Prostate gland (tissue), 2 donors: ENCODE results near the gene MPP2. TPM values are rescaled to one million over a fixed set of nuclear protein-coding genes. Genes with fewer than 3 reads are reported as not detected.
A peak's percentile ranks its signal among the peaks of the same experiment; 100 is the strongest.

Experiments used
- DNase-seq: peaks from one replicate; pipeline ENCODE4 v3.0.0-alpha.2; 2019; ENCODE audit warnings: low spot score
- H3K27ac ChIP-seq, 2 donors: fragments of 200-600 bp; sonication (generic); 2 replicates each; pipeline ENCODE4 v1.5.1; 2017 to 2019
- H3K27me3 ChIP-seq: fragments of 200-600 bp; sonication (generic); replicated peaks from 2 replicates; pipeline ENCODE4 v1.5.1; 2019; ENCODE audit not compliant: insufficient read depth
- H3K36me3 ChIP-seq, 2 donors: fragments of 200-600 bp; sonication (generic); 1 replicate in 1 of 2; 2 replicates in 1 of 2; pipeline versions ENCODE4 v1.5.1 to v1.8.1; 2017 to 2019
- H3K4me1 ChIP-seq: fragments of 200-600 bp; sonication (generic); replicated peaks from 2 replicates; pipeline ENCODE4 v1.5.1; 2019
- H3K4me3 ChIP-seq, 2 donors: fragments of 200-600 bp; sonication (generic); 2 replicates each; pipeline ENCODE4 v1.5.1; 2017 to 2019
- H3K9me3 ChIP-seq: fragments of 200-600 bp; sonication (generic); 2 replicates; pipeline ENCODE4 v1.5.1; 2017
- CTCF ChIP-seq, 4 experiments: fragments of 200-600 bp in 2 of 4; fragments of 450-650 bp in 2 of 4; sonication (generic) in 2 of 4; IDR thresholded peaks; 1 replicate in 3 of 4; 2 replicates in 1 of 4; pipeline ENCODE4 v1.5.1; 2016 to 2019; ENCODE audit warnings: antibody characterized with exemption in 4 of 4, mild to moderate bottlenecking in 2 of 4, moderate library complexity in 2 of 4
- POLR2A ChIP-seq: fragments of 450-650 bp; IDR thresholded peaks from one replicate; pipeline ENCODE4 v1.6.1; 2016; ENCODE audit warnings: antibody characterized with exemption, mild to moderate bottlenecking
- POLR2AphosphoS5 ChIP-seq: sonication (generic); formaldehyde crosslinking; IDR thresholded peaks from one replicate; pipeline ENCODE4 v1.6.1; 2017; ENCODE audit warnings: antibody characterized with exemption
- WGBS: methylation state at CpG from one replicate; pipeline ENCODE4 v1.1.5; 2018; 5-methylcytosine and 5-hydroxymethylcytosine counted together
- intact Hi-C: fragments of 100-400 bp; cut with DNase I; formaldehyde crosslinking; loops from one replicate; pipeline ENCODE4 v1.14.2; 2022
- total RNA-seq, 2 donors: library from RNA; depleted of rRNA; stranded (reverse); fragments of >200 nt; gene quantifications; one replicate each; pipeline ENCODE4 v1.1.0, GENCODE V29; 2016

MPP2 gene
- total RNA-seq, 2 donors from 2014 or later, result 14.9 to 17.7 TPM

- H3K4me3 ChIP-seq, result no peak overlapping the region
- intact Hi-C loops, result no loop called here
- TF ChIP-seq CTCF (IDR thresholded peaks at IDR 0.05) (no peak), POLR2A (no peak), POLR2AphosphoS5 (no peak)
- H3K9me3 ChIP-seq, result no peaks in the 10 kb centered on the region
- H3K4me1 ChIP-seq, result no peaks in the 10 kb centered on the region
- no peaks in the 10 kb centered on the region for H3K27me3 ChIP-seq
- H3K27ac ChIP-seq, result no peak overlapping the region
- WGBS, result 88% methylated on average over 8 of the region's 8 CpGs
- no peak for DNase-seq
- H3K36me3 ChIP-seq, result no peaks in the 10 kb centered on the region
Observed at GRCh38 chr17:43852571-43852970, 54.8 kb downstream of the MPP2 start.

- Histone ChIP-seq H3K36me3 (no peaks in the 10 kb centered on the region), H3K9me3 (no peaks in the 10 kb centered on the region), H3K4me3 (no peak overlapping the region), H3K27ac (no peak overlapping the region), H3K27me3 (no peaks in the 10 kb centered on the region), H3K4me1 (no peaks in the 10 kb centered on the region)
- DNase-seq, result no peak
- TF ChIP-seq CTCF (IDR thresholded peaks at IDR 0.05) (no peak), POLR2AphosphoS5 (no peak), POLR2A (no peak)
- 91% methylated on average over 8 of the region's 8 CpGs for WGBS
- intact Hi-C loops, result loop anchor here (5.0 kb wide), 3 partner anchors 72 to 152 kb away; partner anchors contain the start of gene DUSP3
Observed at GRCh38 chr17:43849116-43849515, 58.2 kb downstream of the MPP2 start.

GRCh38 chr17:43848601-43849000 is 58.7 kb downstream of the MPP2 start:
- intact Hi-C loops, result loop anchor here (5.0 kb wide), 3 partner anchors 71 to 151 kb away; partner anchors contain the start of gene DUSP3
- H3K4me1 ChIP-seq, result no peaks in the 10 kb centered on the region
- no peaks in the 10 kb centered on the region for H3K9me3 ChIP-seq
- H3K27me3 ChIP-seq, result no peaks in the 10 kb centered on the region
- no peak overlapping the region for H3K4me3 ChIP-seq
- H3K27ac ChIP-seq, result no peak overlapping the region
- DNase-seq, result no peak
- no peak for TF ChIP-seq POLR2AphosphoS5
- TF ChIP-seq CTCF (IDR thresholded peaks at IDR 0.05), result no peak
- no peak for TF ChIP-seq POLR2A
- H3K36me3 ChIP-seq, result no peaks in the 10 kb centered on the region
- 91% methylated on average over 10 of the region's 10 CpGs for WGBS

- Histone ChIP-seq H3K27ac (no peak within 1 kb of the TSS), H3K36me3 (no peaks in the 10 kb centered on the region), H3K27me3 (no peaks in the 10 kb centered on the region), H3K4me3 (no peak within 1 kb of the TSS), H3K4me1 (no peaks in the 10 kb centered on the region), H3K9me3 (no peaks in the 10 kb centered on the region)
- intact Hi-C loops, result loop anchor here (5.0 kb wide), 3 partner anchors 70 to 150 kb away; partner anchors contain the start of gene DUSP3
- no peak for TF ChIP-seq POLR2A
- no peak for TF ChIP-seq POLR2AphosphoS5
- no peak for TF ChIP-seq CTCF (IDR thresholded peaks at IDR 0.05)
- no peak for DNase-seq
- 21% methylated on average over 17 of the region's 17 CpGs for WGBS
Observed at GRCh38 chr17:43846963-43847371, 60.4 kb downstream of the MPP2 start, which contains the start of gene CD300LG. TSS of gene CD300LG (plus strand) at chr17:43847176. CDS start at chr17:43847217, 41 bp downstream.

- WGBS, result 18% methylated on average over 13 of the region's 13 CpGs
- peak; percentile 62 for DNase-seq
- no peaks in the 10 kb centered on the region for H3K27me3 ChIP-seq
- H3K4me1 ChIP-seq, result no peaks in the 10 kb centered on the region
- H3K36me3 ChIP-seq, result no peaks in the 10 kb centered on the region
- H3K9me3 ChIP-seq, result no peaks in the 10 kb centered on the region
- no peak overlapping the region for H3K27ac ChIP-seq
- intact Hi-C loops, result loop anchor here (5.0 kb wide), 3 partner anchors 69 to 149 kb away; partner anchors contain the start of gene DUSP3
- no peak for TF ChIP-seq POLR2A
- peak; percentile 74 to 96 (median 86) for TF ChIP-seq CTCF (IDR thresholded peaks at IDR 0.05)
- peak; percentile 52 for TF ChIP-seq POLR2AphosphoS5
- no peak overlapping the region for H3K4me3 ChIP-seq
Observed at GRCh38 chr17:43846221-43846712, 61.1 kb downstream of the MPP2 start.
